Muscle of back (tissue), 11 donors: Measurements from ENCODE around the gene LYZL6. TPM values are rescaled to one million over a fixed set of nuclear protein-coding genes. Genes with fewer than 3 reads are reported as not detected.
"Not testable (repeated sequence)": the region's sequence is repeated elsewhere in the genome, so short reads cannot be mapped to it uniquely, and the experiment has no call there.

Experiments used
- DNase-seq, 3 donors: peaks; one replicate each; pipeline versions ENCODE4 v3.0.0 to v3.0.0-alpha.2; 2013
- polyA plus RNA-seq, 10 donors: library from polyadenylated mRNA; unstranded; fragments of 120-200 nt; gene quantifications; one replicate each; pipeline ENCODE4 v1.2.1, GENCODE V29; 2013; ENCODE audit not compliant: insufficient read length in 10 of 10

LYZL6 gene
- polyA plus RNA-seq, 10 donors: not detected

- DNase-seq: no peak
Observed at GRCh38 chr17:35907691-35908090, 35.8 kb downstream of the LYZL6 start.

DNA sequence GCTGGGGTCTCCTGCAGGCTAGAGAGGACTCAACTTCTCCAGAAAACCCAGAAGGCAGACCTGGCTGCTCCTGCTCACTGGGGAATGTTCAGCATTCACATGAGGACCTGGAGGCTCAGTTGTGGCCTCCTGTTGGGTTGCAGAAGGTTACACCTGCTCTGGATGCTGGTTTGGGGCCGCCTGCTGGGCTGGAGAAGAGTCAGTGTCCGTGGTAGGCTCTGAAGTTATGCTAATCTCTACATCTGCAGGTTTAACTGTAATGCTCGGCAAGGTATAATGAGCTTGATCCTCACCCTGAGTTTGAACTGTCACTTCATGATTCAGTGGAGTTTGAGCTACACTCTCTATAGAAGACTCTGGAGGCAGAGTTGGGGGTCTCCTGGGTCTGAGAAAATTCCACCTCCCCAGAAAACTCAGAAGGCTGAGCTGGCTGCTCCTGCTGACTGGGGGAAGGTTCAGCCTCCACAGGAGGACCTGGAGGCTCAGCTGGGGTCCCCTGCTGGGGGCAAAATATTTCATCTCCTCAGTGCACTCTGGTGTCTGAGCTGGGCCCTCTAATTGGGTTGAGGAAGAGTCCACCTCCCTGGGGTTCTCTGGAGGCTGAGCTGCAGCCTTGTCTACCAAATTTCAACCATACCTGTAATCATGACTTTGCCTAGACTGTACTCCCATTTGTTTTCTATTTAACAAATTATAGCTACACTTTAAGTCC lies 36.4 kb downstream of the LYZL6 start:
- no peak for DNase-seq

DNA sequence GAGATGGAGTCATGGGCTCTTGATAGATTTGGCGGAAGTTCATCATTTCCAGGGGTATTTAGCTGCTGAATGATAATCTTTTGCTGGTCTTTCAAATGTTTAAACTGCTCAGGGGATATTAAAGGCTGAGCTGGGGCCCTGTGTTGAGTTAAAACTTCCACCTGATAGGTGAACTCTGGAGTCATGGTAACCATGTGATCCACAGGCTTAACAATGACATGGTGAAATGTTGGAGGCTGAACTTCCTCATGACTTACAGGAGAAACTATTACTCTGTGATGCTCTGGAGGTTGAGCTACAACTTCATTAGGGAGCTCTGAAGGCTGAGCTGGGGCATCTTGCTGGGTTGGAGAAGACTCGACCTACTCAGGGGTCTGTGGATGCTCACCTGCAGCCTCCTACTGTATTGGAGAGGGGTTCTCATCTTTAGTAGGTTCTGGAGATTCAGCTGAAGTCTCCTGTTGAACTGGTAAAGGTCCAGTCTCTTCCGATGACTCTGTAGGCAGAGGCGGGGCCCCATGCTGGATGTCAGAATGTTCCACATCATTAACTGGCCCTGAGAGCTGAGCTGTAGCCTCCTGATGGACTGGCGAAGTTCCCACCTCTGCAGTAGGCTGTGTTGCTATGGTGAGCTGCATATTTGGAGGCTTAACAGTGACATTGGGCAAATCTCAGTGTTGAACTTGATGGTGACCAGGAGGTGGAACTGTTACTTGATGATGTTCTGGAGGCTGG lies 37.2 kb downstream of the LYZL6 start:
- DNase-seq: no peak

- no peak for DNase-seq
Observed at GRCh38 chr17:35903451-35903850, 40.1 kb downstream of the LYZL6 start.

- no peak for DNase-seq
Observed at GRCh38 chr17:35901631-35902175, 41.8 kb downstream of the LYZL6 start.

- peak in 1 of 3 donors; percentile 29 for DNase-seq
Observed at GRCh38 chr17:35900708-35901480, 42.6 kb downstream of the LYZL6 start.

- DNase-seq: no peak
Observed at GRCh38 chr17:35900280-35900679, 43.2 kb downstream of the LYZL6 start.

GRCh38 chr17:35898283-35899070 lies 45.0 kb downstream of the LYZL6 start:
- no peak for DNase-seq

- not testable (repeated sequence) for DNase-seq
Observed at GRCh38 chr17:35897772-35898171, 45.7 kb downstream of the LYZL6 start.

DNA sequence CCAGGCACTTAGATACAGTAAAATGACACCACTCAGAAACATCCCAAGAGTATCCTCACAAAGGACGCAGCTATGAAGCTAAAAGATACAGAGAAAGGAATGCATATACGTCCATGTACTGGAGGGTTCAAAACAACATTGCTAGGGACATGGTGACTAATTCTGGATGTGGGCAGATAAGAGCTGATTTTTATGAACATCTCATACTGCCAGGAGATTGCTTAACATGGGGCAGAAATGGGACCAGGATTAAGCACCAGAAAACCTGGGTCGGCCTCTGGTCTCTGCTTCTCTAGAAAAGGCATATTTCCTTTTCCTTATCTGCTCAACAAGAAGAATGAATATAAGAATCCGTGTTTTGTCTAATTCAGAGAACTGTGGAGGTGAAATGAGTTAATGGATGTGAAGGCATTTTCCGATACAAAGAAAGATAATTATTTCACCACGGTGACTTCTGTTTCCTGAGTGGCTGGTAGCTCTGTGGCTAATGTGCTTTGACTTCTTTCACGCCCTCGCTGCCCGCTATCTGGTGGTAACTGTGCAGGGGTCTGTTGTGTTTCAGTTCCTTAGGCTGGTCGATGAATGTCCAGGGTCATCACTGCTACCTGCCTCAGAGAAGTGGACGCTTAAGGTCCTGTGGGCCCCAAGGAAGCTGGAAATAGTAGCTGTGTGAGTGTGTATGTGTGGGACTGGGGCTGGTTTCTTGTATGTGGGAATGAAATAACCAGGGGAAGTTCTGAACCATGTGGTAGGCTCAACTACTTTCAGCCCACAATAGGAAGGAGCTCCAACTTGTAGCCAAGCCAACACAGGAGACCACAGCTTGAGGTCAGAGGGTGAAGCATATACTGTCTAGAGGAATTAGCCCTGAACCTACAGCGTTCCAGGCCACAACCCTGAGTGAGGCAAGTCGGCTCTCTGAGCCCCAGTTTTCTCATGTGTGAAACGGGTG lies 47.6 kb downstream of the LYZL6 start:
- no peak for DNase-seq

GRCh38 chr17:35894206-35894605 lies 49.3 kb downstream of the LYZL6 start:
- DNase-seq: no peak

DNA sequence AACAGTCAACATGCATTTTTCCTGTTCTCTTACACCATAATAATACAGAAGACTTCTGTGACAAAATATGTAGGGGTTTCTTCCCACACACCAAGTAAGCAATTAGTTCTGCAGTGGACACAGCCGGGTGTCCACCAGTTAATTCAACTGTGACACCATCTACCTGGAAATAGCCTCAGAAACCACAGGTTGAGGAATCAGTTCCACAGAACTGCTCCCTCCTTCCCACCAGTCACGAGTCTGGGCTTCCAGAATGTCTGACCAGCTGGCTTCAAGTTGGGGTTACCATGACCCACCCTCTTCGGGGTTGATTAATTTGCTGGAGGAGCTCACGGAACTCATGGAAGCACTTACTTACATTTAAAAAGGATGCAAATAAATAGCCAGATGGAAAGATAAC lies 49.8 kb downstream of the LYZL6 start:
- no peak for DNase-seq

- DNase-seq: no peak
Observed at GRCh38 chr17:35892091-35893035, 51.1 kb downstream of the LYZL6 start.

DNA sequence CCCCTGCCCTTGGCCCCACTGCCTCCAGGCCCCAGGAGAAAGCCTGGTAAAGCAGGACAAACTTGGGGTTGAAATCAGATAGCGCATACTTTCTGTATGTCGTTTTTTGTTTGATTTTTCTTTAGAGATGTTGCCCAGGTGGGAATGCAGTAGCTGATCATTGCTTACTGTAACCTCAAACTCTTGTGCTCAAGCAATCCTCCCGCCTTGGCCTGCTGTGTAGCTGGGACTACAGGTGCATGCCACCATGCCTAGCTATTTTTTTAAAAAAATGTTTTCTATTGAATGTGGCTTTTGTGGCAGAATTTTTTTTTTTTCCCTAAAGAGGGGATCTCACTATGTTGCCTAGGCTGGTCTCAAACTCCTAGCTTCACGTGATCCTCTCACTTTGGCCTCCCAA lies 52.2 kb downstream of the LYZL6 start:
- DNase-seq: no peak

DNA sequence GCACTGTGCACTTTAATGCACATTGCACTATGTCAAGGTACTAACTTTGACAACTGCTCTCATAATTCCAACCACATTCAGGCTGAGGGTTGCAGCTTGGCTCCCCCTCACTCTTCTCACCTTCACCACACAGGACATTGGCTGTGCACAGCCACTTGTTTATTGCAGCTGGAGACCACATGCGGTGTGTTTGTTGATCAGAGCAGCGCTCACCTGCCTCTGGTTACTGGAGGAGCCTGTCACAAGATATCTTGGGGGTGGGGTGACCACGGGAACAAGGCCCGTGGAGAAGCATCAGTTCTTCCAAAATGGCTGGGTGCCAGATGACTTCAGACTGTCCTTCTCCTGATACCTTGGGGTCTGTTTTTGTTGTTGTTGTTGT lies 52.7 kb downstream of the LYZL6 start:
- DNase-seq: no peak

- DNase-seq: peak; percentile 19 to 52 (median 22)
Observed at GRCh38 chr17:35889818-35890773, 53.4 kb downstream of the LYZL6 start.

DNA sequence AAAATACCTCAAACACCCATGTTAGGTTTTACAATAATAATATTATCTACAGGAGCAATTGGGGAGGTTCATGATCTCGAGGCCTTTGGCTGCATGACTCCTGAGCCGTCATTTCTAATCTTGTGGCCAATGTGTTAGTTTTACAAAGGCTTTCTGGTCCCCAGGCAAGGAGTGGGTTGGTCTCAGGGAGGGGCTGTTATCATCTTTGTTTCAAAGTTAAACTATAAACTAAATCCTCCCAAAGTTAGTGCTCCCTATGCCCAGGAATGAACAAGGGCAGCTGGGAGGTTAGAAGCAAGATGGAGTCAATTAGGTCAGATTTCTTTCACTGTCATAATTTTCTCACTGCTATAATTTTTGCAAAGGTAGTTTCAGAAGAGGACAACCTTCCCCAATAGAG lies 54.3 kb downstream of the LYZL6 start:
- no peak for DNase-seq
